Measurements from ENCODE around the gene TXNRD3.

GRCh38 chr3:126621627-126622345 is 33.1 kb downstream of the TXNRD3 start:
- TF ChIP-seq EP300 (IDR thresholded peaks at IDR 0.05), result no peak
- no peak for TF ChIP-seq POLR2A (IDR thresholded peaks at IDR 0.05; ENCODE audit: low read length)
- no peak for TF ChIP-seq CTCF (IDR thresholded peaks at IDR 0.05)
- no peak for TF ChIP-seq SMC3 (IDR thresholded peaks at IDR 0.05)
- no peak for TF ChIP-seq REST (IDR thresholded peaks at IDR 0.05)
- TF ChIP-seq CHD4 (IDR thresholded peaks at IDR 0.05; ENCODE audit: borderline replicate concordance), result no peak
- no peak for TF ChIP-seq RNF2 (IDR thresholded peaks at IDR 0.05; ENCODE audit: borderline replicate concordance, low read depth)
- no peak for TF ChIP-seq MAX (IDR thresholded peaks at IDR 0.05)
- TF ChIP-seq NR3C1 (IDR thresholded peaks at IDR 0.05), result no peak
